ENCODE results near the gene CTNND2. TPM values are rescaled to one million over a fixed set of nuclear protein-coding genes. Genes with fewer than 3 reads are reported as not detected.
"Not testable (repeated sequence)": the region's sequence is repeated elsewhere in the genome, so short reads cannot be mapped to it uniquely, and the experiment has no call there.

Gene CTNND2
- total RNA-seq, 1 donor from 2014 or later: not detected

GRCh38 chr5:11878814-11879213 lies 25.4 kb downstream of the CTNND2 start:
- intact Hi-C loops (cut with micrococcal nuclease): no loop called here

GRCh38 chr5:11873587-11873986 lies 30.7 kb downstream of the CTNND2 start:
- intact Hi-C loops (cut with micrococcal nuclease): no loop called here

GRCh38 chr5:11869203-11869602 lies 35.0 kb downstream of the CTNND2 start:
- intact Hi-C loops (cut with micrococcal nuclease): no loop called here

GRCh38 chr5:11863911-11864310 lies 40.3 kb downstream of the CTNND2 start:
- intact Hi-C loops (cut with micrococcal nuclease): no loop called here

- intact Hi-C loops (cut with micrococcal nuclease): no loop called here
Observed at GRCh38 chr5:11857391-11857790, 46.9 kb downstream of the CTNND2 start.

GRCh38 chr5:11854936-11855335 lies 49.3 kb downstream of the CTNND2 start:
- intact Hi-C loops (cut with micrococcal nuclease): no loop called here

GRCh38 chr5:11853796-11854195 lies 50.5 kb downstream of the CTNND2 start:
- intact Hi-C loops (cut with micrococcal nuclease): no loop called here

GRCh38 chr5:11853140-11853539 lies 51.1 kb downstream of the CTNND2 start:
- intact Hi-C loops (cut with micrococcal nuclease): no loop called here

- intact Hi-C loops (cut with micrococcal nuclease): no loop called here
Observed at GRCh38 chr5:11852717-11853087, 51.5 kb downstream of the CTNND2 start.

GRCh38 chr5:11851965-11852716 lies 52.1 kb downstream of the CTNND2 start:
- intact Hi-C loops (cut with micrococcal nuclease): no loop called here

- intact Hi-C loops (cut with micrococcal nuclease): no loop called here
Observed at GRCh38 chr5:11851416-11851815, 52.8 kb downstream of the CTNND2 start.

GRCh38 chr5:11828566-11828965 lies 75.7 kb downstream of the CTNND2 start:
- intact Hi-C loops (cut with micrococcal nuclease): not testable (repeated sequence)

- intact Hi-C loops (cut with micrococcal nuclease): no loop called here
Observed at GRCh38 chr5:11822598-11822997, 81.6 kb downstream of the CTNND2 start.

GRCh38 chr5:11815916-11816315 lies 88.3 kb downstream of the CTNND2 start:
- intact Hi-C loops (cut with micrococcal nuclease): no loop called here

GRCh38 chr5:11815481-11815880 lies 88.8 kb downstream of the CTNND2 start:
- intact Hi-C loops (cut with micrococcal nuclease): no loop called here

GRCh38 chr5:11814373-11814772 lies 89.9 kb downstream of the CTNND2 start:
- intact Hi-C loops (cut with micrococcal nuclease): no loop called here

GRCh38 chr5:11809407-11809806 lies 94.8 kb downstream of the CTNND2 start:
- intact Hi-C loops (cut with micrococcal nuclease): no loop called here

- intact Hi-C loops (cut with micrococcal nuclease): no loop called here
Observed at GRCh38 chr5:11803436-11803835, 100.8 kb downstream of the CTNND2 start.

GRCh38 chr5:11801061-11801460 lies 103.2 kb downstream of the CTNND2 start:
- intact Hi-C loops (cut with micrococcal nuclease): no loop called here

- intact Hi-C loops (cut with micrococcal nuclease): no loop called here
Observed at GRCh38 chr5:11797132-11797531, 107.1 kb downstream of the CTNND2 start.

GRCh38 chr5:11793396-11793795 lies 110.8 kb downstream of the CTNND2 start:
- intact Hi-C loops (cut with micrococcal nuclease): no loop called here

GRCh38 chr5:11792621-11793020 lies 111.6 kb downstream of the CTNND2 start:
- intact Hi-C loops (cut with micrococcal nuclease): no loop called here

GRCh38 chr5:11791792-11792191 lies 112.5 kb downstream of the CTNND2 start:
- intact Hi-C loops (cut with micrococcal nuclease): no loop called here

GRCh38 chr5:11790201-11790600 lies 114.0 kb downstream of the CTNND2 start:
- intact Hi-C loops (cut with micrococcal nuclease): no loop called here

Measured in T-helper 1 cell treated with Interleukin-12 subunit alpha and Interleukin-12 subunit beta and Interleukin-4 antibody, amounts not matched to agents 30 ng/mL and 1 ng/mL, for 36 hours (primary cell).